ENCODE data around the gene HORMAD2. TPM values are rescaled to one million over a fixed set of nuclear protein-coding genes. Genes with fewer than 3 reads are reported as not detected.
A peak's percentile ranks its signal among the peaks of the same experiment; 100 is the strongest.
"Not testable (repeated sequence)": the region's sequence is repeated elsewhere in the genome, so short reads cannot be mapped to it uniquely, and the experiment has no call there.

HORMAD2 gene
- total RNA-seq, 6 donors from 2014 or later: 0.80 TPM; not detected in 5

GRCh38 chr22:30212363-30212995 is 132.2 kb downstream of the HORMAD2 start:
- Histone ChIP-seq H3K9me3 (no peaks in the 10 kb centered on the region), H3K4me1 (peaks cover 17 to 26% (median 22%) of the 10 kb centered on the region in 4 donors), H3K27ac (peak overlapping the region; percentile 30 to 90 (median 73)), H3K27me3 (no peaks in the 10 kb centered on the region), H3K36me3 (no peaks in the 10 kb centered on the region), H3K4me3 (no peak overlapping the region)
- peak; percentile 81 to 91 for ATAC-seq (ENCODE audit: low FRiP score in 2 of 2)
- peak in 1 of 2 donors; percentile 96 for DNase-seq
- WGBS, 2 donors: 39 to 41% methylated on average over 5 of the region's 5 CpGs
- TF ChIP-seq POLR2AphosphoS5 (IDR thresholded peaks at IDR 0.05) (peak; percentile 77), POLR2A (IDR thresholded peaks at IDR 0.05) (no peak), EP300 (IDR thresholded peaks at IDR 0.05) (peak in 2 of 4 donors; percentile 33 to 99), CTCF (IDR thresholded peaks at IDR 0.05) (peak in 2 of 6 experiments; percentile 2 to 8)

- peaks cover 17 to 26% (median 22%) of the 10 kb centered on the region in 4 donors for H3K4me1 ChIP-seq
- peak; percentile 42 to 50 for DNase-seq
- 33 to 54% methylated on average over 4 to 8 of the region's 8 CpGs for WGBS, 2 donors
- no peak for TF ChIP-seq EP300 (IDR thresholded peaks at IDR 0.05)
- TF ChIP-seq POLR2AphosphoS5 (IDR thresholded peaks at IDR 0.05): no peak
- TF ChIP-seq CTCF (IDR thresholded peaks at IDR 0.05): no peak
- no peak for TF ChIP-seq POLR2A (IDR thresholded peaks at IDR 0.05)
- no peak overlapping the region for H3K4me3 ChIP-seq
- no peaks in the 10 kb centered on the region for H3K9me3 ChIP-seq
- H3K27me3 ChIP-seq: no peaks in the 10 kb centered on the region
- peak overlapping the region; percentile 30 to 90 (median 73) for H3K27ac ChIP-seq
- H3K36me3 ChIP-seq: no peaks in the 10 kb centered on the region
- ATAC-seq (ENCODE audit: low FRiP score in 2 of 2): peak; percentile 25 to 71
Observed at GRCh38 chr22:30212996-30213441, 132.8 kb downstream of the HORMAD2 start.

GRCh38 chr22:30214703-30215407 is 134.6 kb downstream of the HORMAD2 start:
- TF ChIP-seq POLR2A (IDR thresholded peaks at IDR 0.05) (no peak), EP300 (IDR thresholded peaks at IDR 0.05) (no peak), POLR2AphosphoS5 (IDR thresholded peaks at IDR 0.05) (no peak), CTCF (IDR thresholded peaks at IDR 0.05) (no peak)
- no peak for DNase-seq
- no peak for ATAC-seq (ENCODE audit: low FRiP score in 2 of 2)
- WGBS, 2 donors: 75 to 76% methylated on average over 10 to 12 of the region's 12 CpGs
- Histone ChIP-seq H3K4me3 (no peak overlapping the region), H3K36me3 (no peaks in the 10 kb centered on the region), H3K4me1 (peaks cover 14 to 19% (median 17%) of the 10 kb centered on the region in 4 donors), H3K27me3 (no peaks in the 10 kb centered on the region), H3K27ac (no peak overlapping the region), H3K9me3 (no peaks in the 10 kb centered on the region)

- not testable (repeated sequence) for H3K36me3 ChIP-seq; H3K27me3 ChIP-seq; DNase-seq; H3K4me3 ChIP-seq; ATAC-seq (ENCODE audit: low FRiP score in 2 of 2); H3K9me3 ChIP-seq; H3K27ac ChIP-seq
- WGBS, 2 donors: 89 to 100% methylated on average over 3 of the region's 3 CpGs
- H3K4me1 ChIP-seq: peaks cover 14 to 19% (median 17%) of the 10 kb centered on the region in 4 donors
Observed at GRCh38 chr22:30216272-30216671, 136.0 kb downstream of the HORMAD2 start.

- 81 to 85% methylated on average over 9 to 10 of the region's 10 CpGs for WGBS, 2 donors
- Histone ChIP-seq H3K4me1 (peaks cover 14 to 19% (median 17%) of the 10 kb centered on the region in 4 donors), H3K27me3 (no peaks in the 10 kb centered on the region), H3K36me3 (no peaks in the 10 kb centered on the region), H3K27ac (no peak overlapping the region), H3K4me3 (no peak overlapping the region), H3K9me3 (no peaks in the 10 kb centered on the region)
- no peak for TF ChIP-seq EP300 (IDR thresholded peaks at IDR 0.05)
- DNase-seq (no peak), ATAC-seq (ENCODE audit: low FRiP score in 2 of 2) (no peak)
Observed at GRCh38 chr22:30216710-30217109, 136.4 kb downstream of the HORMAD2 start.
